Heart left ventricle (tissue), 16 donors: Measurements from ENCODE around the gene CHL1. TPM values are rescaled to one million over a fixed set of nuclear protein-coding genes. Genes with fewer than 3 reads are reported as not detected.

ENCODE experiments used
- ATAC-seq, 4 donors: fragments of 200-7000 bp; cut with Tn5 transposase; one replicate each; pipeline ENCODE4 v1.9.1; 2020 to 2022; ENCODE audit warnings: moderate library complexity in 4 of 4, mild to moderate bottlenecking in 3 of 4, moderate number of reproducible peaks in 1 of 4
- DNase-seq, 5 donors: peaks; one replicate each; pipeline ENCODE4 v3.0.0-alpha.2; 2020
- H3K27ac ChIP-seq, 12 donors: fragments of 200-600 bp; sonication (generic) in 4 of 12; one replicate each; pipeline versions ENCODE4 v1.5.0 to v1.8.0; 2016 to 2022; ENCODE audit warnings: mild to moderate bottlenecking in 2 of 12
- H3K27me3 ChIP-seq, 9 donors: fragments of 200-600 bp; sonication (generic) in 2 of 9; one replicate each; pipeline versions ENCODE4 v1.5.1 to v1.8.0; 2016 to 2022; ENCODE audit warnings: mild to moderate bottlenecking in 3 of 9
- H3K36me3 ChIP-seq, 9 donors: fragments of 200-600 bp; sonication (generic) in 2 of 9; one replicate each; pipeline versions ENCODE4 v1.5.0 to v1.8.0; 2018 to 2022; ENCODE audit warnings: mild to moderate bottlenecking in 2 of 9
- H3K4me1 ChIP-seq, 12 donors: fragments of 200-600 bp; sonication (generic) in 4 of 12; one replicate each; pipeline versions ENCODE4 v1.5.0 to v1.8.0; 2016 to 2022; ENCODE audit warnings: mild to moderate bottlenecking in 3 of 12
- H3K4me3 ChIP-seq, 12 donors: fragments of 200-600 bp; sonication (generic) in 4 of 12; one replicate each; pipeline versions ENCODE4 v1.5.0 to v1.8.0; 2017 to 2022; ENCODE audit warnings: mild to moderate bottlenecking in 9 of 12, moderate library complexity in 4 of 12
- H3K9me3 ChIP-seq, 12 donors: fragments of 200-600 bp; sonication (generic) in 4 of 12; one replicate each; pipeline versions ENCODE4 v1.5.0 to v1.8.0; 2016 to 2022; ENCODE audit warnings: mild to moderate bottlenecking in 1 of 12
- CTCF ChIP-seq, 12 donors: fragments of 200-600 bp; sonication (generic) in 4 of 12; IDR thresholded peaks; one replicate each; pipeline versions ENCODE4 v1.5.0 to v1.8.0; 2018 to 2022; ENCODE audit warnings: antibody characterized with exemption in 12 of 12, mild to moderate bottlenecking in 5 of 12
- POLR2A ChIP-seq, 2 donors: fragments of 450-650 bp; IDR thresholded peaks; one replicate each; pipeline ENCODE4 v1.6.1; 2017; ENCODE audit warnings: antibody characterized with exemption in 2 of 2, mild to moderate bottlenecking in 2 of 2, moderate library complexity in 2 of 2
- WGBS, 4 donors: extraction: QIAGEN DNeasy Blood & Tissue Kit in 2 of 4; methylation state at CpG; one replicate each; pipeline versions ENCODE4 v1.1.5 to v1.1.7; 2013 to 2018; 5-methylcytosine and 5-hydroxymethylcytosine counted together
- intact Hi-C, 10 donors: fragments of 100-400 bp; cut with DNase I; formaldehyde crosslinking; loops; one replicate each; pipeline versions ENCODE4 v1.11.1 to v1.14.2; 2022
- polyA plus RNA-seq, 2 donors: library from polyadenylated mRNA; stranded (reverse); fragments of 200-250 nt; gene quantifications; one replicate each; pipeline ENCODE4 v1.2.3, GENCODE V29; 2013
- total RNA-seq, 9 donors: library from RNA; depleted of rRNA in 2 of 9; stranded (reverse); fragments of >200 nt in 2 of 9; fragmentation: NEBNext Ultra II Directional in 3 of 9; extraction: Animal tissue kit (Norgen Biotek cat#: 25700) in 3 of 9; gene quantifications; one replicate each; pipeline versions ENCODE4 v1.1.0 to v1.2.4, GENCODE V29; 2016 to 2023
- donor health status: ischemic (EF 13 %, LVEDD 7.1; RV severe dilation, severe dysfunction).
- donor health status: healthy with polysubstance abuse.
- donor health status: DM: no; HTN: yes; CAD: no.
- donor health status: DM: no; HTN: no; CAD: no.
- donor health status: ischemic (EF 25% LVEDD 6.9; RV normal size, moderate dysfunction).
- donor health status: ischemic (EF 25% LVEDD 5.7; RV mildly dilated, moderate dysfunction).
- donor health status: healthy.
- donor health status: DM: yes; HTN: yes; CAD: no.
- donor health status: ischemic (EF 35%, LVEDD 5.7; RV mildly dilated, moderate dysfunction).
- donor health status: nonischemic (EF 11% LVEDD 7.7; RV severe dilation, severe dysfunction).
- donor health status: DM: yes; HTN: yes; CAD: no.
- donor health status: PGD.
- donor health status: ischemic (EF 29% LVEDD 5.4; RV normal size, mild dysfunction).
- donor health status: nonischemic (EF 23%, LVEDD 6.1; RV moderate dilation, normal function).

The CHL1 gene
- total and polyA plus RNA-seq, 11 donors, result 0.48 to 15.3 (median 2.6) TPM

DNA sequence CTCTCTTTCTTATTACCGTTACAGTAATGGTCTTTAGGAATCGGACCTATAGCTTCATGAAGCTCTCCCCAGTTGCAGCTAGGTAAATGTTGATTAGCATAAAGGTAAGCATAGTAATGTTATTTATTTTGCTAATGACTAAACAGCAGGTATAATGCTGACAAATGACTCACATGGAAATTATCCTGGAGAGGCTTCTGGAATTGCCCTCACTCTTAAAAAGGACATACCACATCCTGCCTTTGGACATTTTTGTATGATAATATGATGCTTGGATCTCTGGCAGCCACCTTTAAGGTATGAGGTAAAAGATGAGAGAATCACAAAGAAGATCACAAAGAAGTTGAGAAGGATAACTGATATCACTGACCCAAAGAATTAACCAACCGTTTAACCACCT, 238.6 kb downstream of the CHL1 start:
- 36 to 44% (median 39%) methylated on average over 3 of the region's 3 CpGs for WGBS, 4 donors
- no peak overlapping the region for H3K27ac ChIP-seq
- intact Hi-C loops, result no loop called here
- no peaks in the 10 kb centered on the region for H3K4me1 ChIP-seq
- peaks cover 0 to 4% (median 0%) of the 10 kb centered on the region in 12 donors for H3K9me3 ChIP-seq
- no peak for TF ChIP-seq POLR2A (IDR thresholded peaks at IDR 0.05)
- no peak for TF ChIP-seq CTCF (IDR thresholded peaks at IDR 0.05)
- no peak overlapping the region for H3K4me3 ChIP-seq
- ATAC-seq (no peak), DNase-seq (no peak)
- no peaks in the 10 kb centered on the region for H3K27me3 ChIP-seq
- H3K36me3 ChIP-seq, result no peaks in the 10 kb centered on the region

DNA sequence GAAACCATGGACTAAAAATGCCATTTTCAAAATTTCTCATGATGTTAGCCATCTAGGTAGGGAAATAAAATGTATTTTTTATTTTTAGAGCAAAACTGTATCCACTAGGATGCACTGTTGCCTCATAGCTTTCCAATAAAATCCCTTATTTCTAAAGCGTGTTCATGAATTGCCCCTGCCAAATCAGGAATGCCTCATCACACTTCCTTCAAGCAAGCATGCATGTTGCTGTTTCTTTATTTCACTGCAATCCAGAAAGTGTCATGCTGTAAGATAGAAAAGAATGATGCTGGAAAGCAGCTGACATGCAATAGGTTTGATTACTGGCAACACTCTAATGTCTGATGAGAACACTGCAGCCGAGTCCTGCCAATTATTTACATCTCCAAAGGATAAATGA, 239.5 kb downstream of the CHL1 start:
- DNase-seq (no peak), ATAC-seq (no peak)
- WGBS, 4 donors, result 47 to 67% (median 59%) methylated on average over 2 of the region's 2 CpGs
- Histone ChIP-seq H3K36me3 (no peaks in the 10 kb centered on the region), H3K4me1 (no peaks in the 10 kb centered on the region), H3K9me3 (peaks cover 0 to 7% (median 0%) of the 10 kb centered on the region in 12 donors), H3K27ac (no peak overlapping the region), H3K4me3 (no peak overlapping the region), H3K27me3 (no peaks in the 10 kb centered on the region)
- intact Hi-C loops, result no loop called here
- TF ChIP-seq POLR2A (IDR thresholded peaks at IDR 0.05) (no peak), CTCF (IDR thresholded peaks at IDR 0.05) (no peak)

GRCh38 chr3:440826-441225, 244.3 kb downstream of the CHL1 start:
- H3K4me3 ChIP-seq, result no peak overlapping the region
- TF ChIP-seq CTCF (IDR thresholded peaks at IDR 0.05), result no peak
- TF ChIP-seq POLR2A (IDR thresholded peaks at IDR 0.05), result no peak
- DNase-seq (no peak), ATAC-seq (no peak)
- H3K4me1 ChIP-seq, result no peaks in the 10 kb centered on the region
- H3K27ac ChIP-seq, result no peak overlapping the region
- 71 to 76% (median 74%) methylated on average over 5 of the region's 5 CpGs for WGBS, 4 donors
- no peaks in the 10 kb centered on the region for H3K27me3 ChIP-seq
- no peaks in the 10 kb centered on the region for H3K36me3 ChIP-seq
- H3K9me3 ChIP-seq, result peaks cover 0 to 8% (median 0%) of the 10 kb centered on the region in 12 donors
- intact Hi-C loops, result no loop called here

DNA sequence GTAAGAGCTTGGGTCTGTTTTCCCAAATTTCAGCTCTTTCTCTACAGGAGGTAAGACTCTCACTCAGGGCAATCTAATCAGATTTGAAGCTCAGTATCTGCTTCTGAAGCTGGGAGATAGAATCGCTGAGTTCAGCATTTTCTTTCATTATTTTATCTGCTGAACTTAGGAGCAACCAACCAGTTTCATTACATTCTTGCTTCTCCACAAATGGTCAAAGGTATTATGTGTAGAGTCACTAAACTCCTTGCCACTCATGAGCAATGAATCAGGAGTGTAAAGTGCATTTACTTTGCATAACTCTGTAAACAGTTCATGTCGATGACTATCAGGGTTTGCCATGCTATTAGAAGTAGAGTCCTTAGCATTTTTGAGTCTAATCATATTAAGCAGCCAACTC, 249.4 kb downstream of the CHL1 start:
- ATAC-seq (no peak), DNase-seq (no peak)
- intact Hi-C loops, result no loop called here
- H3K27ac ChIP-seq, result no peak overlapping the region
- H3K4me1 ChIP-seq, result no peaks in the 10 kb centered on the region
- 76 to 88% (median 84%) methylated on average over 2 of the region's 2 CpGs for WGBS, 4 donors
- no peak overlapping the region for H3K4me3 ChIP-seq
- no peaks in the 10 kb centered on the region for H3K27me3 ChIP-seq
- peaks cover 0 to 8% (median 0%) of the 10 kb centered on the region in 12 donors for H3K9me3 ChIP-seq
- TF ChIP-seq CTCF (IDR thresholded peaks at IDR 0.05), result no peak
- H3K36me3 ChIP-seq, result no peaks in the 10 kb centered on the region
